Measurements from ENCODE around the gene LLGL1. TPM values are rescaled to one million over a fixed set of nuclear protein-coding genes. Genes with fewer than 3 reads are reported as not detected.

The LLGL1 gene
- total RNA-seq, 1 experiment from 2014 or later, result 47.4 TPM

DNA sequence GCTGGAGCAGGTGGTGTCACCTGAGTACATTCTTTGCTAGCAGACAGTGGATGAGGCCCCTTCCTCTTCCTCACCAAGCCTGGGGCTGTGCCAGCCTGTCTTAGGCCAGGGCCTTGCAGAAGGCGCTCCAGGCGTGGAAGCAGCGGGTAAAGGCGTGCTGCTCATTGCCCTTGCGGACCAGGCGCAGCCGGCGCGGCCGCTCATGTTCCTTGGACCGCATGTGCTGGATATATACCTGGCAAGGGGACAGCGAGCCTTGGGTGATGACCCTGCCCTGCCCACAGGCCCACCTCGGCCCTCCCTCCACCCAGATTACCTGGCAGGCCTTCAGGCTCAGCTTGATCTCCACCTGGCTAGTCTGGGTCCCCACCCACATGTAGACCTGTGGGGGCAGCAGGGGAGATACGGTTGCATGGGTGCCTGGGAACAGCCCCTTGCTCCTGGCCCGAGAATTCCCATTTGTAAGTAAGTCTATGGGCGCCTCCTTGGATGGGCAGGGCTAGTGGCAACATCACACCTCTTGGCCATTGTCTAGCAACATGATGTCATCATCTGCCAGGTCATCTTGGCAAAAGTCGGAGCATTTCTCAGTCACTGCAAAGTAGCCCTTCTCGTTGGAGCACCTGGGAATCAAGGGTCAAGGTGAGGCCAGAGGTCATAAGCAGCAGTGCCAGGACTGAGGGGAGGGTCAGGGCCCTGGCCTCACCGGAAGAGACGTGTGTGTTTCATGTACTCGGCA, 19.8 kb downstream of the LLGL1 start:
- Histone ChIP-seq H3K27ac (ENCODE audit: low read length) (no peak overlapping the region), H3K9me2 (replicated peaks; ENCODE audit: low read length) (no peaks in the 10 kb centered on the region), H3K4me3 (ENCODE audit: low read length) (no peak overlapping the region), H3K4me1 (ENCODE audit: insufficient read depth, low read length) (no peaks in the 10 kb centered on the region), H3K9me3 (ENCODE audit: low read length) (no peaks in the 10 kb centered on the region), H3F3A (ENCODE audit: low read length, unreplicated experiment) (no peaks in the 10 kb centered on the region), H3K36me3 (ENCODE audit: low read depth, low read length) (peaks cover 39% of the 10 kb centered on the region), H2AFZ (ENCODE audit: low read length) (no peak overlapping the region), H4K20me1 (ENCODE audit: low read length) (no peaks in the 10 kb centered on the region), H3K4me2 (ENCODE audit: low read length) (no peak overlapping the region), H3K79me2 (ENCODE audit: low read length) (no peaks in the 10 kb centered on the region), H3K9ac (ENCODE audit: low read length) (no peak overlapping the region), H3K27me3 (ENCODE audit: low read length) (no peaks in the 10 kb centered on the region)
- POLR2A ChIA-PET (ENCODE audit: unreplicated experiment), result no interaction called here
- BruUV-seq (replicated peaks), result TSS peak; percentile 61
- DNase-seq (no peak), ATAC-seq (no peak)
- CTCF ChIA-PET, result no interaction called here
- TF ChIP-seq EZH2 (IDR thresholded peaks at IDR 0.05; ENCODE audit: low read length, unreplicated experiment) (no peak), EZH2phosphoT487 (IDR thresholded peaks at IDR 0.05; ENCODE audit: borderline replicate concordance, low read length) (no peak)
- TF ChIP-seq, protein P1, sequence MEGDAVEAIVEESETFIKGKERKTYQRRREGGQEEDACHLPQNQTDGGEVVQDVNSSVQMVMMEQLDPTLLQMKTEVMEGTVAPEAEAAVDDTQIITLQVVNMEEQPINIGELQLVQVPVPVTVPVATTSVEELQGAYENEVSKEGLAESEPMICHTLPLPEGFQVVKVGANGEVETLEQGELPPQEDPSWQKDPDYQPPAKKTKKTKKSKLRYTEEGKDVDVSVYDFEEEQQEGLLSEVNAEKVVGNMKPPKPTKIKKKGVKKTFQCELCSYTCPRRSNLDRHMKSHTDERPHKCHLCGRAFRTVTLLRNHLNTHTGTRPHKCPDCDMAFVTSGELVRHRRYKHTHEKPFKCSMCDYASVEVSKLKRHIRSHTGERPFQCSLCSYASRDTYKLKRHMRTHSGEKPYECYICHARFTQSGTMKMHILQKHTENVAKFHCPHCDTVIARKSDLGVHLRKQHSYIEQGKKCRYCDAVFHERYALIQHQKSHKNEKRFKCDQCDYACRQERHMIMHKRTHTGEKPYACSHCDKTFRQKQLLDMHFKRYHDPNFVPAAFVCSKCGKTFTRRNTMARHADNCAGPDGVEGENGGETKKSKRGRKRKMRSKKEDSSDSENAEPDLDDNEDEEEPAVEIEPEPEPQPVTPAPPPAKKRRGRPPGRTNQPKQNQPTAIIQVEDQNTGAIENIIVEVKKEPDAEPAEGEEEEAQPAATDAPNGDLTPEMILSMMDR (conservative IDR thresholded peaks at IDR 0.05; ENCODE audit: low read depth, low read length), result no peak
- intact Hi-C loops (cut with micrococcal nuclease), result no loop called here

DNA sequence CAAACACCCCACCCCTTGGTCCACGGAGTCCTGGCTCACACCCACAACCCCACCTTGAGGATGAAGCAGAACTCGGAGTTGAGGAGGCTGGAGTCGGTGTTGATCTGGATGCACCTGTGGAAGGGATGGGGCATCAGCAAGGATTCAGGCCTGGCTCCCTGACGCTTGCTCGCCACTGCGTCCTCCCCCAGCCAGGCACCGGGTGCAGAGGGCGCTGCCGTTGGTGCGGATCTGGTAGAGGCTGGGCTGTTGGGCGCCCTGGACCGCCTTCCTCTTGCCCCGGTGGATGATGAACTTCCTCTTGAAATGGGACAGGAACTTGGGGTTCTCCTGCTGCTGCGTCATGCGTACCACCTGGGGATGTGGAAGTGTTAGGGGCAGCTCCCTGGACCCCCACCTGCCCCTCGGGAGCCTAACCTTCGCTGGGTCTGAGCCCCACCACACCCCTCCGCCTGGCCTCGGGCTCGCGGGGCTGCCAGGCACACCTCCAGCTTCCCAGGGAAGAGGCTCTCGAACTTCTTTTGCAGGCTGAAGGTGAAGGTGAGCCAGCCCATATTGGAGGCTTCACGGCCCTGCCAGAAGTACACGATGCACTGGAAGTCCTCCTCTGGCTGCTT, 20.8 kb downstream of the LLGL1 start:
- no peaks in the 10 kb centered on the region for H3K9me2 ChIP-seq (replicated peaks; ENCODE audit: low read length)
- no peak for ATAC-seq
- H3F3A ChIP-seq (ENCODE audit: low read length, unreplicated experiment), result no peaks in the 10 kb centered on the region
- BruUV-seq (replicated peaks), result no TSS peak
- no peaks in the 10 kb centered on the region for H3K79me2 ChIP-seq (ENCODE audit: low read length)
- H3K4me1 ChIP-seq (ENCODE audit: insufficient read depth, low read length), result no peaks in the 10 kb centered on the region
- no peaks in the 10 kb centered on the region for H3K9me3 ChIP-seq (ENCODE audit: low read length)
- no peak overlapping the region for H3K9ac ChIP-seq (ENCODE audit: low read length)
- intact Hi-C loops (cut with micrococcal nuclease), result no loop called here
- H3K4me2 ChIP-seq (ENCODE audit: low read length), result no peak overlapping the region
- no peak overlapping the region for H3K27ac ChIP-seq (ENCODE audit: low read length)
- TF ChIP-seq, protein P1 (conservative IDR thresholded peaks at IDR 0.05; ENCODE audit: low read depth, low read length), result no peak
- no peak for TF ChIP-seq EZH2phosphoT487 (IDR thresholded peaks at IDR 0.05; ENCODE audit: borderline replicate concordance, low read length)
- TF ChIP-seq EZH2 (IDR thresholded peaks at IDR 0.05; ENCODE audit: low read length, unreplicated experiment), result no peak
- H3K27me3 ChIP-seq (ENCODE audit: low read length), result no peaks in the 10 kb centered on the region
- DNase-seq, result no peak
- peaks cover 43% of the 10 kb centered on the region for H3K36me3 ChIP-seq (ENCODE audit: low read depth, low read length)
- H2AFZ ChIP-seq (ENCODE audit: low read length), result no peak overlapping the region
- CTCF ChIA-PET, result no interaction called here
- no peak overlapping the region for H3K4me3 ChIP-seq (ENCODE audit: low read length)
- H4K20me1 ChIP-seq (ENCODE audit: low read length), result no peaks in the 10 kb centered on the region
- POLR2A ChIA-PET (ENCODE audit: unreplicated experiment), result no interaction called here
